GM06990 (cell line): ENCODE data around the gene MTFR2.

Experiments used
- DNase-seq: peaks from one replicate; pipeline ENCODE4 v3.0.0-alpha.2; 2011; ENCODE audit not compliant: insufficient read length; ENCODE audit errors: extremely low read depth
- H3K27me3 ChIP-seq: replicated peaks from 2 replicates; pipeline ENCODE4 v1.6.0; 2011; ENCODE audit warnings: low read length; ENCODE audit not compliant: control insufficient read depth, insufficient read depth
- H3K36me3 ChIP-seq: 2 replicates; pipeline ENCODE4 v1.5.1; 2011; ENCODE audit warnings: low read length; ENCODE audit not compliant: control insufficient read depth, insufficient read depth
- H3K4me3 ChIP-seq: replicated peaks from 2 replicates; pipeline ENCODE4 v1.5.1; 2011; ENCODE audit warnings: low read depth, mild to moderate bottlenecking, control low read depth, low read length
- TF ChIP-seq, protein P1 (sequence below): IDR thresholded peaks from 2 replicates; pipeline ENCODE4 v1.5.1; 2011; ENCODE audit warnings: low read length, control low read depth, mild to moderate bottlenecking, inconsistent platforms; ENCODE audit not compliant: insufficient read depth, poor library complexity, severe bottlenecking

Gene MTFR2

DNA sequence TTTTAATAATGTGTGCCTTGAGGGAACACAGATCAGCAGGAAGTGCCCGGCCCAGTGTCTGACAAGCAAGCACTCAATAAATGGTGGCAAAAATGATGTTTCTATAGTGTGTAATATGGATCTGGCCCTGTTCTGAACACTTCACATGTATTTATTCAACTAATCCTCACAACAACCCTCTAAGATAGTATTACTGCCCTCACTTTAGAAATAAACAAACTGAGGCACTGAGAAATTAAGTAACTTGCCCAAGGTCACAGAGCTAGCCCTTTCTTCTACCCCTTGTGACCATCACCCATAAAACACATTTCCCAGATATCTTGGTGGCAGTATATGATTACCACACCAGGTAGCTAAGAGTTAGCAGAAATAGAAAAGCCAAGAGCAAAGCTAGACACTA, 12.8 kb upstream of the MTFR2 start:
- Histone ChIP-seq H3K4me3 (no peak overlapping the region), H3K27me3 (no peaks in the 10 kb centered on the region), H3K36me3 (peaks cover 8% of the 10 kb centered on the region)
- TF ChIP-seq, protein P1, sequence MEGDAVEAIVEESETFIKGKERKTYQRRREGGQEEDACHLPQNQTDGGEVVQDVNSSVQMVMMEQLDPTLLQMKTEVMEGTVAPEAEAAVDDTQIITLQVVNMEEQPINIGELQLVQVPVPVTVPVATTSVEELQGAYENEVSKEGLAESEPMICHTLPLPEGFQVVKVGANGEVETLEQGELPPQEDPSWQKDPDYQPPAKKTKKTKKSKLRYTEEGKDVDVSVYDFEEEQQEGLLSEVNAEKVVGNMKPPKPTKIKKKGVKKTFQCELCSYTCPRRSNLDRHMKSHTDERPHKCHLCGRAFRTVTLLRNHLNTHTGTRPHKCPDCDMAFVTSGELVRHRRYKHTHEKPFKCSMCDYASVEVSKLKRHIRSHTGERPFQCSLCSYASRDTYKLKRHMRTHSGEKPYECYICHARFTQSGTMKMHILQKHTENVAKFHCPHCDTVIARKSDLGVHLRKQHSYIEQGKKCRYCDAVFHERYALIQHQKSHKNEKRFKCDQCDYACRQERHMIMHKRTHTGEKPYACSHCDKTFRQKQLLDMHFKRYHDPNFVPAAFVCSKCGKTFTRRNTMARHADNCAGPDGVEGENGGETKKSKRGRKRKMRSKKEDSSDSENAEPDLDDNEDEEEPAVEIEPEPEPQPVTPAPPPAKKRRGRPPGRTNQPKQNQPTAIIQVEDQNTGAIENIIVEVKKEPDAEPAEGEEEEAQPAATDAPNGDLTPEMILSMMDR = no peak
- no peak for DNase-seq

DNA sequence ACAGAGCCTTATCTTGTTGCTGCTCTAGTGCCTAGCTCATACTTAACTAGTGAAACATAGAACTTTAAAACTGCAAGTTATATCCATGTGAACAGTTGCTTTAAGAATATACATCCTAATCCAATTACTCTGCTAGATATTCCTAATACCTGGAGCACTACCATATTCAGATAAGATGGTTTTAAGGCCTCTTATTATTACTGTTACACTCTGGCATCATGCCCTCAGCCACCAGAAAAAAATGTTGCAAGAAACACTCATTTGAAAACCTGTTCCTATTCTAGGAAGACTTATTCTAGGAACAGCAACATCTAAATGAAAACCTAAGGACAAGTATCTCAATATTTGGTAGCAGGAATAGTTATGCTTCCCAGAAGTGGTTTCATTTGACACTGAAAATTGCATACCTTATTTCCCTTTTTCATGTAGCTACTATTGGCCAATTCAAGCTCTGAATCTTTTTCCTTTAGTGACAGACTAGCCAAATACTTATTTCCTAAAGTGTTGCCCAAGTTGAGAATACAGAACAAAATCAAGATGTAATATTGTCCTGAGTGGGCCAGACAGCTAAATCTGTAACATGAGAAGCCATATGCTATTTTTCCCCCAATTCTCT, 4.8 kb upstream of the MTFR2 start:
- H3K36me3 ChIP-seq = peaks cover 2% of the 10 kb centered on the region; the same call in 1 of the 2 replicates
- H3K4me3 ChIP-seq = no peak overlapping the region
- no peak for DNase-seq
- no peaks in the 10 kb centered on the region for H3K27me3 ChIP-seq
- TF ChIP-seq, protein P1 = no peak

DNA sequence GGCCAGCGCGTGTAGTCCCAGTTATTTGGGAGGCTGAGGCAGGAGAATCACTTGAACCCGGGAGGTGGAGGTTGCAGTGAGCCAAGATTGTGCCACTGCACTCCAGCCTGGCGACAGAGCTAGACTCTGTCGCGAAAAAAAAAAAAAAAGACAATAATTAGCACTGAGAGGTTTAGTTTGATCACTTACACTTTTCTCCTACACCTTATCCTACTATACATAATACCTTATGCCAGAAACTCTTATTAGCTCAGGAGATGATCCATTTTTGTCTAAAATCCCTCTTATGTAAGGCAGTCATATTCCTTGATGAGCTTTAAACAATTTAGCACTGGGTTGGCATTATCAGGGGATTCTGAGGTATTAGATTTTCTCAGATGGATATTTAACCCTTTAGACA, 3.6 kb upstream of the MTFR2 start:
- TF ChIP-seq, protein P1 = no peak
- DNase-seq = no peak

DNA sequence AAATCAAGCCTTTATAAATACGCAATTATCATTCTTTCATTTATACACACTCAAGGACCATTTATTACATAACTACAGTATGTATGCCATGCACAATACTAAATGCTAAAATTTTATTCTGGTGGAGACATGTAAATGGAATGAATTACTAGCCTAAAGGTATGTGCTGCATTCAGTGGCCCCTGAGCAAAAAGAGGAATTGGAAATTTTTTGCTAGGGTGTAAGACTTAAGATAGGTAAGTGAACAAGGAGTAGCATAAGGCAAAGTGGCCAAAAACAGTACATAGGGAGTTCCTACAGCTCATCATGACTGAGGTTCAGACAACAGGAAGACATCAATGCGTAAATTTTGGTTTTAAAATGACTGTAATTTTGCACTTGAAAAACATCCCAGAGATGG, 2.3 kb upstream of the MTFR2 start:
- H3K27me3 ChIP-seq = no peaks in the 10 kb centered on the region
- DNase-seq = no peak
- TF ChIP-seq, protein P1 = no peak
- no peaks in the 10 kb centered on the region for H3K36me3 ChIP-seq
- no peak overlapping the region for H3K4me3 ChIP-seq

More for the DNA sequence above, 3.6 kb upstream of the MTFR2 start:
- Histone ChIP-seq H3K4me3 (no peak overlapping the region), H3K27me3 (no peaks in the 10 kb centered on the region), H3K36me3 (peaks cover 2% of the 10 kb centered on the region; the same call in 1 of the 2 replicates)

DNA sequence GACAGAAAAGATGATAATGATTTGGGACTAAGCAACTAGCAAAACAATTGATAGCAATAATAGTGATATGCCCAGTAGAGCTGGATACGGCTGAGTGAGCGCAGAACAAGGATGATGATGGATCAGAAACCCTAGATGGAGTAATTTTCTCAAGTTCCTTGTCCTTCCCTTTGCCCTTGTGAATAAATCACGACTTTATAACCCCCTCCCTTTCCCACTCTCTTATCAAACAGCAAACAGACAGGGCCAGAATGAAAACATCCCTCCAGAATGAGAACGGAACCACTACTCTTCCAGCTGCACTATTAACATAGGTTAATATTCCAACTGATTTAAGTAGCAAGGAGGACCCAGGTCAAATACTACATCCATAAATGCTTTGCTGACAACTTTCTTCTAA, 1.3 kb upstream of the MTFR2 start:
- Histone ChIP-seq H3K36me3 (no peaks in the 10 kb centered on the region; the same call in 1 of the 2 replicates), H3K4me3 (no peak overlapping the region), H3K27me3 (no peaks in the 10 kb centered on the region)
- DNase-seq = no peak
- TF ChIP-seq, protein P1 = no peak

DNA sequence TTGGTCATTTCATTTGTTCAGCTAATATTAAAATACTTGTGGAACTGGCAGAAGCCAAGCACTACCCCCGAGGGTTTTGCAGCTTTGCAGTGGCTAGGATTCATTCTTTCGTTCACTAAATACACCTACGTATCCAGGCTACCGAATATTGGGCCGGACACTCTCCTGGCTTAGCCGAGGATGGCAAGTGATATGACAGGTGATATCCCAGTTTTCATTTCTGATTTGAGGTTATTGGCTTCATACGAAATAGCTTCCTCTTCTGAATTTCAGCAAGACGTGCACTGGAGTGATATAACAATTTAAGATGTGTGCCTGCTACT, 536 bp upstream of the MTFR2 start:
- DNase-seq = no peak
- Histone ChIP-seq H3K27me3 (no peaks in the 10 kb centered on the region), H3K36me3 (no peaks in the 10 kb centered on the region; the same call in 1 of the 2 replicates), H3K4me3 (peak overlapping the region; percentile 95)
- TF ChIP-seq, protein P1 = no peak
